ENCODE measurements around the gene TXK.

TXK gene

DNA sequence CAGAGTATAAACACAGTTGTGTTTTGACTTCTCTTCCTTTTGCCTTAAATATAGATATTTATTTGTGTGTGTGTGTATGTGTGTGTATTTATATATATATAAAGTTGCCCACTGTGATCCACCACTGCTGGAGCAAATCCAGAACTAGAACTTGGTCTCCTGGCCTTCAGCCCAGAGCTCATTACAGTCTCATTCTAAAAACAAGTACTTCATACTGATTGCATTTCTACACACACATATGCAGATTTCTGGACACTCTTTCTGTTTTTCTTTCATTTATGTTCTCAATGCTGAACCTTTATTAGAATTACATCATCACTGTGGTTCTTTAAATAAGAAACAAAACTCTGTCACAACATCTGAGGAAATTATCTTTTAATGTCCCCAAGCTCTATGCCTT, 381 bp downstream of the TXK start:
- DNase-seq: no peak

DNA sequence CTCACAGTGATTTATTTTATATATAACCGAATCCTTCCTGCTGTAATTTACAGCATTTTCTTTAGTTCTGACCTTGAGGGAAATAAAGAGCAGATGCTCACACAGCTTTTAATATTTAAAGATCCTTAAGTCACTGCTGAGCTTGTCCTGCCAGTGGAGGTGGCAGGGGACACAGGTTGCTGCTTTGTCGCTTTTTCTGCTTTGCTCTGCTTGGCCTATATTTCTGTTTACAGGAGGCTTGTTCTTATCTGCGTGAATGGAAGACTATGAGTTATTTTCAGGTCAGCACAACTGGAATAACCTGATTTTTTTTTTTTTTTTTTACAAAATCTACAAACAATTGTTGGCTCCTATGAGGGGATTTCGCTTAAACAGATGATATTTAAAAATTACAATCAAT, 2.3 kb downstream of the TXK start:
- DNase-seq: no peak

DNA sequence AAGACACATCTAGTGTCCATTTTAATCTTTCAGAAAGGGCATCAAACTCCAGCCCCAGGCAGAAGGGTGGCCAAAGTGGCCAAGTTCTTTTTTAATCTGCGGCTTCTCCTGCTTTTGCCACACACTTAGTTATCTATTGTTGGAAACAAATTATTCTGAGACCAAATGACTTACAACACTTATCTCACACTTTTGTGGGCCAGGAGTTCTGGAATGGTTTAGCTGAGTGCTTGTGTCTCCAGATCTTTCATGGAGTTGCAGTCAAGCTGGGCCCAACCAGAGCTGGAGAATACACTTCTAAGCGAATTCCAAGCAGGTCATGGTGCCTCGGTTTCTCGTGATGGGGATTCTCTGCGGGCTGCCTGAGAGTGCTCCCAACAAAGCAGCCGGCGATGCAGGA, 4.0 kb downstream of the TXK start:
- no peak for DNase-seq

DNA sequence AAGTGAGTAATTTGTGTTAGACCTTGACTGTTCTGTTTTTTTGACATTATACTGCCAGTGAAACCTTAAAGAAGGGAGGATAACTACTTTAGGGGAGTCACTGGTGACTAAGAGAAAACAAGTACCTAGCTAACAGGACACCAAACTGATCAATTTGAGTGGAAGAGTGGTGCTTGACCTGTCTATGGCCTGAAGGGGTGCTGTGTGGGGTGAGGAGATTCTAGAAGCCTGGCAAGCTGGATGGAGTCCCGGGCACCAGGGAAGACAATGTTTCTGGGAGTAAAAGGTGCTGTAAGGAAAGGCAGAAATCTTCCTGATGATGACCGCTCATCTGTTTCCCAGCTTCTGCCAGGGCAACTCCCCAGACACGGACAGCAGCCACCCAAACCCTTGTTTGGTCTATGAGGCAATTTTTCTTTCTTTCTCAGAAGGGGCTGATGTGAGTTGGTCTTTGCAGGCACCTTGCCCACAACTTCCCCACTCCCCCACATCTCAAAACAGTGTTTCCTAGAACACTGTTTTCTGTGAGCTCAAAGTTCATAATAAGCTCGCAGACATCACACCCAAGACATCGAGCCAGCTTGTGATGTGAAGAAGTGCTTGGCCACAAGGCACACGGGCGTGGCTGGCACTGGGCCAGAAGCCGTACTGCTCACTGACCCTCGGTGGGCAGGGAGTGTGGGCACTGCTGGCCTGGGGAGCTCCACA, 4.6 kb downstream of the TXK start:
- no peak for DNase-seq

DNA sequence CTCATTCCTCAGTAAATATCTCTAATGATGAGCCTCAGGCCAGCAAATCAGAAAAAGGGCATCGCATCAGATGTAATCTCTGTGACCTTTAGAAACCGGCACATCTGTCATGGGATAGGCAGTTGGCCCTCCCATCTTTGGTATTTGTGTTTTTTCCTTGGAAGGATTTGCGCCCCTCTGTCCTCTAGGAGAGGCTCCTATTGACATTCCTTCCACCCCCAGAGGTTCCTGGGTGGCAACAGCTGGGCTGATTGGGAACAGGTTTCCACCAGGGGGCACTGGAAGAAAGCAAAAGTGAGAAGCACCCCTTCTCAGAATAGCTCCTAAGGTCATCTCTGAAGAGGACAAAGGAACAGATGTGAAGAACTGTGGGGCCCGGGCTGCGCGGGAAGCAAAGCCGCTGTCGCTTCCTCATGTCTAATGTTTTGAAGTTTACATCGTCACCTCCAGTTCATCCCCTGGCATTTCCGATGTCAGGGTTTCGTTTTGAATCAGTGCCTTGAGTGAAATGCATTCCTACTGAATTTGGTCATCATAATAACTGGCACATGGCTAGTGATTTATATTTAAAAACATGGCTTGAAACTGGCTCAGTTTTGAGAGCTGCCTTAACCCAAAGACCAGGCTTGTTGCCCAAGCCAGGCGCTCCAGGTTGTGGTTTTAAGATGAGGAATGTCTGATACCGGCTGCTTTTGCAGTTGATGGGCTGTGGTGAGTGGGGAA, 6.2 kb downstream of the TXK start:
- peak; percentile 19 for DNase-seq

DNA sequence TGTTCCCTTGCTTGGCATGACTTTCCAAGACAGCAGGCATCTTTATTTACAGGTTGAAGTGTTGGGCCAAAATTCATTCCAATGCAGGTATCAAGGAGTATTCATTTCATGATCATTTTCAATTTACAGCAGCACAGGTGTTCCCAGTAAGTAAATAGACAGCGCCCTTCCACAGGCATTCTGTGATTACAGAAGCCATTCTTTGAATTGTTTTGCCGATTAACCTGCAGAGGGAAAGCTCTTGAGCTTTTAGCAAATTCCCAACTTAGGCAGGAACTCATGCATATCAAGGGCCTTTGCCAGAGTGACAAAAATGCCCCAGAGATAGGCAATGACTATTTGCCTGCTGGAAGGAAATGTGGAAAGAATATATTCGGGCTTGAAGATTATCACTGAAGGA, 6.8 kb downstream of the TXK start:
- DNase-seq: no peak

DNA sequence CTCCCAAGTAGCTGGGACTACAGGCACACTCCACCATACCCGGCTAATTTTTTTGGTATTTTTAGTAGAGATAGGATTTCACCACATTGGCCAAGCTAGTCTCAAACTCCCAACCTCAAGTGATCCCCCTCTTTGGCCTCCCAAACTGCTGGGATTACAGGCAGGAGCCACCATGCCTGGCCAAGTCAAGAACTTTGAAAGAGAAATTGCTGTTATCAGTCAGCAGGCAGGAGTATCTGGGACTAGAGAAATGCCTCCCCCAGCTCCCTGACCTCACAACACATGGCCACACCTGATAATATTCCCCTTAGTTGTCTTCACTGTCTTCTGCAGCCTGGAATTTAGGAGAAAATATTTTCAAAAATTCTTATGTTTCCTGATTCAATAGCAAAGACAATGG, 7.4 kb downstream of the TXK start:
- DNase-seq: no peak

DNA sequence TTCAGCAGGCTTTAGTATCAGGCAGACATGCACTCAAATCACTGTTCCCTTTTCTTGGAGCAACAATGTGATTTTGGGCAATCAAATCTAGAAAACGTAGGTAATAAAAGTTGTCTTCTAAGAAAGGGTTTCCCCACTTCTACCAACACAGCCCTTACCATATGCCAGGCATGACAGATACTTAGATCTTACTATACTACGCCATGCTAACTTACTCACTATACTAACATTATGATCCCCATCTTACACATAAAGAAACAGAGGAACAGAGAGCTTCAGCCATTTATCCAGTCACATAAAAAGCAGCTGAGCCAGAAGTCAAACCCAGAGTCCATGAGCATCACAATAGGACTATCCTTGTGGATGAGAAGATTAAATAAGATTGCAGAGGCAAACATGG, 9.2 kb downstream of the TXK start:
- DNase-seq: no peak

DNA sequence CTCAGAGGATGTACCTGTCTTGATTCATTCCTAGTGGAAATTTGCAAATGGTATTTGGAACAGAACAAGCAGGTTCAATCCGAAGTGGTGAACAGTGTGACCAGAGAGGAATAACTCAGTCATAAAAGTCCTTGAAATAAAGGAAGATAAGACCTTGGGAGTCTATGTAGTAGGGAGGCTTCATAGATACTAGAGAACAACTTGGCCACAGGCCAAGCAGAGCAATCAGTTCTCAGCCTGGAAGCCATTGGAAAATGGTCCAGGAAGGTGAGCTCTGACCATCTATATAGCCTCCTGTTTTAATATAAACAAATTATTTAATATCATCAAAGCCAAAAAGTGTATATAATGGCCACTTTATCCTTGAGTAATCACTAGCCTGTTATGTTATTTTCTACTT, 11.3 kb downstream of the TXK start:
- DNase-seq: no peak

DNA sequence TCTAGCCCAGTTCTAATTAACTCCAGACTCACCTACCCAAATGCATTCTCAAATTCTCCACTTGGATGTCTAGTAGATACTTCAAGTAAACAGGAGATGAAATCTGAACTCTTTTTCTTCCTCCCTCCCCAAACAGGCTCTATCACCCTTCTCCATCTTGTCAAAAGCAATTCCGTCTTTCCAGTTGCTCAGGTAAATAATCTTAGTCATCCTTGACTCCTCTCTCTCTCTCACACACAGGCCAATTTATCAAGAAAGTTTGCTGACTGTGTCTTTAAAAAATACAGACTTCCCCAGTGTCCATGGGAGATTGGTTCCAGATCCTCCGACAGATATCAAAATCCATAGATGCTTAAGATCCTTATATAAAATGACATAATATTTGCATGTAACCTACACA, 12.9 kb downstream of the TXK start:
- DNase-seq: no peak

DNA sequence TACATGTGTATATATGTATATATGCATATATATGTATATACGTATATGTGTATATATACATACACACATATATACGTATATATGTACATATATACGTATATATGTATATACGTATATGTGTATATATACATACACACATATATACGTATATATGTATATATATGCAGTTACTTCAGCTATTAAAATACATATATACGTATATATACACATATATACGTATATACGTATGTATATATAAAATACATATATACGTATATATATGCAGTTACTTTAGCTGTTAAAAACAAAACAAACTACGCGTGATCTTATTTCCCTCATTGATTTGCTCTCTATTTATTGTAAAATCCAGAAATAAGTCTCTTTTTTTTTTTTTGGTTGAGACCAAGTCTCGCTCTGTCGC, 13.9 kb downstream of the TXK start:
- DNase-seq: no peak

DNA sequence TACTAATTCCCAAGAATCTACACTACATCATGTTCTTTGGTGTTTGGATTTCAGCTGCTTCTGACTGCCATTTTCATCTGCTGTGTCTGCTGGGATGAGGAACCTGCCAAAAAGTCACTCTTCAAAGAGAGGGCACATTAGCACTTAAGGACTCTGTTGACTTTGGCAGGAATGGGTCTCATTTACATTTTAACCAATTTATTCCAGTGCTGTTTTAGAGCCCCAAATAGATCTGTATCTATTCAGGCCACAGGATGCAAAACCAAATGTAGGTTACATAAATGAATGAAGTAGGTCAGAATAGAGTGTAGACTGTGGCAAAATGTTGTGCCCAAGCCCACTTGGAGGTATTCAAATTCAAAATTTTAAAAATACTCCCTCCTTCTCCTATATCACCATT, 14.4 kb downstream of the TXK start:
- no peak for DNase-seq

DNA sequence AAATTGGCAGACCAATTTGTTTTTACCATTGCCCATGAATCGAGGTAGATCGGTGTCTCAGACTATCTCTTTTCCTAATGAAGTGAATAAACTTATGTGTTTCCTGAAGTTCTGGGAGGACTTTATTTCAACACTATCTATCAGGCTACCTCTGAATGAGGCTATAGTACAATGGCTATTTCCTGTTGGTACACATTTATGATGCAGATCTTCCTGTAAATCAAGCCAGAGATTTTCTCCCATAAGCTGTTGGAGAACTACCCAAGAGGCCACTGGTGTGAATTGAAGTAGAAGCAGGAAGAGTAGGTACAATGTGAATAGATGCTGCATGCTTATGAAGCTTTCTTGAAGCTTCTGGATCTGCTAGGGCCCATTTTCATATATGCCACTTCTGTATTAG, 16.0 kb downstream of the TXK start:
- DNase-seq: no peak

DNA sequence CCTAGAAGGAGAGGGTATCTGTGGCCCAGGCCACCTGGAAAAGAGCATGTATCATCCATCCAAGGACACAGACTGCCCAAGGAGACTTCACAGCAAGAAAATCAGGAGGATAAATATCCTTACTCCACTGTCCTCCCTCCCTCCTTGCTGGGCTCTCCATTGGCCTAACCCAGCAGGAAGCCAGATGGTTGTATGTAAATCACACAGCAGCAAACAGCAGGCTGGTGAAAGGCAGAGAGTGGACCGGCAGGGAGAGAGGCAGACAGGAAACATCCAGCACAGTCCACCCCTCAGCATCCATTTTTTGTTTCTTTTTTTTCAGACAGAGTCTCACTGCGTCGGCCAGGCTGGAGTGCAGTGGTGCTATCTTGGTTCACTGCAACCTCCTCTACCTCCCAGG, 17.5 kb downstream of the TXK start:
- DNase-seq: no peak

DNA sequence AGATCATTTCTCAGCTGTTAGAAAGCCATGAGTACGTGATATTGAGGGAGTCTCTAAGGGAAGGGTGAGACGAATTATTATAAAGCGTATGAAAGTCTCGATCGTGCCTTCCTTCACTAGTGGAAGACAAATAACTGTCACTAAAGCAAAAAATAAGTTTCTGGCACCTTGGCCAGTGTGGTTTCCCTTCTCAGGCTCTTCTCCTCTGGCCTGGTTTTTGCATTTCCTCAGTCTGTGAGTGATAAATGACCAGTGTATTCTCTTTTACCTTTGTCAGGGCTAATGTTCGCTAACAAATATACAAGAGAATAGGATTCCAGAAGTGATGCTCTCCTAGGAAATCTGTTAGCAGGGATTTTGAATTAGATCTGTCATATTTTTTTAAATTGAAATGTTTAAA, 19.6 kb downstream of the TXK start:
- no peak for DNase-seq

DNA sequence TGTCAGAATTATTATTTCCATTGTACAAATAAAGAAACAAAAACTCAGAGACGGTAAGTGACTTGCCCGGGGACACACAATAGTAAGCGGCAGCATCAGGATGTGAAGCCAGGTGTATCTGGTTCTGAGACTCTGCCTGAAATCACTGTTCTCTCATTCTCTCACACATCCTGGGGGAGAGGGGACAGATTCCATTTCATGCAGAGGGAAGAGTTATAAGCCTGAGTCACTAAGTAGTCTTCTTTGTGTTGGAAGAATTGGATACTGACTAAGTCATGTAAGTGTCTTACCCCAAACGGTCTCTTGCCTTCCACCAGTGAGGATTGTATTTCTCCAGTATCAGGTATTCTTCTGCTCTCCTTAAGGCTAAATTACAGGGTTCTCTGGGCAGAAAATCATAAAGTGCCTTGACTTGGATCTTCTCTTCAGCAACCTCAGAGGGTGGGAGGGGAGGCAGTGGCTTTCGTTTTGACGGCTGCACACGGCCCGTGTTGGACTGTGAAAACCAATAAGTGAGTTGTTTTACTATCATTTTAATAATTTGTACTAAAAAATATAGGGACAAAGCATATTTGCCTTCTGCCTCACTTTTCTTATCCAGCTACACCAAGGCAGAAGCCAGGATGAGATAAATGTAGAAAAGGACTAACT, 21.9 kb downstream of the TXK start:
- no peak for DNase-seq

DNA sequence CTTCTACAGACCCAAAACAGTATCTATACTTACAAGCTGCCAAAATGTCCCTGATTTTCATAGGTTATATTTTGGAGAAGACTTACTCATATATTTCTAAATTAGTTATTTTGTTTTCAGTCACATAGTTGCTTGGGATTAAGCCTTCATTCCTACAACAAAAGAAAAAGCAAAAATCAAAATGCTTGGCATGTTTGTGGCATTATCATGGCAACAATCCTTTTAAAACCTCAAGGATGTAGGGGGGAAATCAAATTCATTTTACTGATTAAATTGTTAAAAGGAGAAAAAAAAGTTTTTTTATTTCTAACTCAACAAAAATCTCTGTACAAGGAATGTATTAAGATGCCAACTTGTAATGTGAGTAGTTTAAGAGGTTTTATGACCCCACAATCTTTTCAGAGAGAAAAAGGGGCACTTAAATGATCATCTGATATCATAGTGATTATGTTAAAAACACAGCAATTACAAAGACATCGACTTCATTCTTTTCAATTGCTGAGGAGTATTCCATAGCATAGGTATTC, 23.5 kb downstream of the TXK start:
- DNase-seq: no peak

DNA sequence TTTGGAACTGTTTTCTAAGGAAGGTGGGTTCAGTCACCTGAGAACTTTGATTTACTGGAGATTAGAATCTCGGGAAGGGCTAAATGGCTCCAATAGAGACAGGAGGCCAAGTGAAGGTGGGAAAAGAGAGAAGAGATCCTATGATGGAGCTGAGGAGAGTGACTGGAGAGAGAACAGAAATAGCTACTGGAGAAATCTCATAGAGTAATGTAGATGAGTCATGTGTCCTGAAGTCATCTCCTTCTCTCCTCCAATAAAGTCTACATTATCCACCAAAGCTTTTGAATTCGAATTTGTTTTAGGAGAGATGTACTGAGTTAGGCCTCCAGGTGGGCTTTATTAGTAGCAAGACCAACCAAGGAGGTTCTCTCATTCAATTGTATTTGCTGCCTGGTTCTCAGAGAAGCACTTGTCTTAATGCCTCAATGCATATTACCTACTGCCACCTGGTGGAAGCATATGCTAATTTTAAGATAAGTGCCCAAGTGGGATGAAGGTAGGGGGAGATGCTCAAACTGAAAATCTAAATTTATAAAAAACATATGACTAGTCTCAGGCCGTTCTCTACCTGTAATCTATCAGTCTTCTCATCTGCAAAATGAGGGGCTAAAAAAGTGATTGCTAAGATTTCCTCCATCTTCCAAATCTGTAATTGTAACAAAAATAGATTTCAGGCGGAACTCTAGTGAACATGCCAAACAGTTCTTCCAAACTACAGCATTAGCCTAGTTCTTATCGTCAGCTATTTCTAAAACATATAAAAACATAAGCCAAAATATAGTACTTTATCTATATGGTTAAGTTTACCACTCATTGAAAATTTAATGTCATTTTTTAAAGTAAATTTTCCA, 24.4 kb downstream of the TXK start:
- DNase-seq: peak; percentile 53

DNA sequence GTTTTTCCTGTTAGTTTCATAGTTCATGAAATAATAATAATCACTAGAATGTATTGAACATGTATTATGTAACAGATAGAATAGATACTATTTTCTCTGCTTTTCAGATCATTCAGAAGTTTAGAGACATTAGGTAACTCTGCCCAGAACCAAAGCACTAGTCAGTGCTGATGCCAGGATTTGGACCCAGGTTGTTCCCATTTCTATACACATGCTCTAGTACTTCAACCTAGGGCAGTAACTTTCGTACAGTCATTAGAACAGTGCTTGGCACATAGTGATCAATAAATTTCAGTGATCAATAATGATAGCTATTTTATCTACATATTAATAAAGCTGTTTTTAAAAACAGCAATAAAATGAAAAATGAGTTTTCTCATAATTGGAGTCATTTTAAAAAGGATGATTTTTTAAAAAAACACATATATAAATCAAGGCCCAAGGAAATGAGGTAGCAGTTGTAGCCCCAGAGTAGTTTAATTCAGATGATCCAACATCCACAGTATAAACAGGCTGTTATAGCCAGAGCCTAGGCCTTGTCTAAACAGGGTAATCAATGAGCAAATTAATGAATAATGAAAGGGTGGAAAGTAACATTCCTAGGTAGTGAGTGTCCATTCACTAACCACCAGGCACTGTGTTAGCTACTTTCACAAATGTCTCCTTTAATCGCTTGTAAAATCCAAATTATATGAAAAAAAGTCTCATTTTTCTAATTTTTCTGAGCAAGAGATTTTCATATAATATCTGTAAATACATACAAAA, 25.6 kb downstream of the TXK start:
- DNase-seq: no peak

DNA sequence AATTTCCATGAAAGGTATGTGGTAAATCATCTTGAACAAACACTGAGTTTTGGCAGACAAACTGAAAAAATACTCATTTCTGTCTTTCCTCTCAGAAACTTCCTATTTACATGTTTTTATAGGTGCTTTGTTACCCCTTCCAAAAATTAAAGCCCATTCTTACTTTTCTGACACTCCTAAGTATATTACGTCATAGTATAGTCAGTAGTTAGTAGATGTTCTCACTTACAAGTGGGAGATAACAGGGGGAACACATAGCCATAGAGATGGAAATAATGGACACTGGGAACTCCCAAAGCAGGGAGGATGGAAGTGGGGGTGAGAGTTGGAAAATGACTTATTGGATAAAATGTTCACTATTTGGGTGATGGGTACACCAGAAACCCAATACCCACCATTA, 28.8 kb downstream of the TXK start:
- DNase-seq: no peak

DNA sequence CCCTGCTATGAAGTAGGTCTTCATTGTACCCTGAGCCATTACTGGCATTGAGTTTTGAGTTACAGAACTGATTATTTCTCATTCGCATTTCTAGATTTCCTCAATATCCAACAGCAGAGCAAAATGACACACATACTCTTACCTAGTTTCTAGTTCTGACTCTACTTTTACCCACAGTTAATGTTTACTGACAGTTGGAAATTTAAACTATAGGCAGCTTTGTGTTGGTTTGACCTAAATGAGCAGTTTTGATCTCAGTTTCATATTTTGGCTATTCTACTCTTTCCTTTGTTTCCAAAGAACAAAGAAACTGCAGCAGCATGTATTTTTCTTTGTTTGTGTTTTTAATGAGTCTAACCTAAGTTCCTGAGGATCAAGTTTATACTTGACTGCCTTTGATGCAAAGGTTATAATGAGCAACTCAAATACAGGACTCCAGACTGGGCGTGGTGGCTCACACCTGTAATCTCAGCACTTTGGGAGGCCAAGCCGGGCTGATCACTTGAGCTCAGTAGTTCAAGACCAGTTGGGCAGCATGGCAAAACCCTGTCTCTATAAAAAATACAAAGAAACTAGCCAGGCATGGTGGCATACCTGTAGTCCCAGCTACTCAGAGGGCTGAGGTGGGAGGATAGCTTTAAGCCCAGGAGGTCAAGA, 30.4 kb downstream of the TXK start:
- no peak for DNase-seq

DNA sequence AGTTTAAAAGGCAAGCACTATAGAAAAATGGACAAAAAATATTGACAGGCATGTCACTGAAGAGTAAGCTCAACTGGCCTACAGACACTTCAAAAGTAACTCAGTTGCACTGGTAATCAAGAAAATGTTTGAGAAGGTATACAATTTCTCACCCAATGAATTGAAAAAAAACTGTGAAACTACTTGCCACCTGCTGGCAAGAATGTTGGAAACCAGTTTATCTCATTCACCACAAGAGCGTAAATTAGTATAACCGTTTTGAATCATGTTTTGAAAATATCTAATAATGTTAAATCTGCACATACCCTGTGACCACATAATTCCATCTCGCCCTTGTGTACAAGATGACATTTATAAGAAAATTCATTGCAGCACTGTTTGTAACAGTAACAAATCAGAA, 31.7 kb downstream of the TXK start:
- DNase-seq: no peak
